ENCODE data around the gene PODXL2. TPM values are rescaled to one million over a fixed set of nuclear protein-coding genes. Genes with fewer than 3 reads are reported as not detected.

PODXL2 gene
- total RNA-seq, 3 donors from 2014 or later, result 8.8 to 10.6 (median 8.8) TPM

DNA sequence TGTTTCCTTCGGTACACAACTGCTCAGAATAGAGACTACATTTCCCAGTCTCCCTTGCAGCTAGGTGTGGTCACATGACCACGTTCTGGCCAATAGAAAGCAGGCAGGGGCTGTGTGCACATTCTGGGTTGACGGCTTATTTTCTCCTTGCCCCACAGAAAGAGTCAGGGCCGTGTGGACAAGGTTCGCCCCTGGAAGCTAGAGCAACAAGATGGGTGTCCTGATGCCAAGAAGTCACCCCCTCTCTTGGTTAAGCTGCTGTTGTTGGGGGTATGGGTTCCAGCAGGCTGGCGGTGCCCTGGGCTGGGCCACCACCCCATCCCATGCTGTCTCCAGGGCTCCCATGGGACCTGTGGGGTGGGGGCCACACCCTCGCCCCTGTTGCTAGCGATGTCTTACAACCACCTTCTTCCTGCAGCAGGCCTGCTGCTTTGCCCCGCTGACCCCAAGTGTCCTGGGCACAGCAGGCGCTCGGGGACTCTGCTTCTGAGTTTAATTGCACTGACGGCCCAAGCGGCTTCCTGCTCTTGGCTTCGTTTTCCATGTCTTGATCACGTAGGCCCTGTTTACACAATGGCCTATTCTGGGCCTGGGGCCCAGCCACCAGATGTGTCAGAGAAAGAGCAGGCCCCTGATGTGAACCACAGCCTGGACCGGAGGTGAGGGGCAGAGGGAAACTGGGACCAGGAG, 68.7 kb downstream of the PODXL2 start:
- Histone ChIP-seq H3K4me1 (peaks cover 6 to 9% of the 10 kb centered on the region in 2 donors), H3K27ac (peak overlapping the region; percentile 86 to 98)
- intact Hi-C loops (cut with DNase I; ENCODE audit: low total_unique reads), result no loop called here

DNA sequence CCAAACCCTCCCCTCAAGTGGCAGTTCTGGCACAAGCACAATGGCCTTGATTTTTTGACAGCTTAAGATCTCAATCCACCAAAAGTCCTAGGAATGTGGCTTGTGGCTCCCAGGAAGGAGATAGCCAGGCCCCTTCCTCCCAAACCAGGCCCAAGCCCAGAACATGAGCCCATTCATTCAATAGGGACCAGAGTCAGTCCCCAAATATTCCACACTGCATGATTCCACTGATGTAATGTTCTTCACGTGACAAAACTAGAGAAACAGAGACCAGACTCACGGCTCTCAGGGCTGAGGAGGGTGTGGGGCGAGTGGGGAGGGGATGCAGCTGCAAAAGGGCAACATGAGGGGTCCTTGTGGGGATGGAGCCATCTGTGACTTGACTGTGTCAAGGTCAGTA, 69.3 kb downstream of the PODXL2 start:
- TF ChIP-seq POLR2A (IDR thresholded peaks at IDR 0.05) (no peak), POLR2AphosphoS5 (IDR thresholded peaks at IDR 0.05) (no peak)
- TF ChIP-seq, protein P1, sequence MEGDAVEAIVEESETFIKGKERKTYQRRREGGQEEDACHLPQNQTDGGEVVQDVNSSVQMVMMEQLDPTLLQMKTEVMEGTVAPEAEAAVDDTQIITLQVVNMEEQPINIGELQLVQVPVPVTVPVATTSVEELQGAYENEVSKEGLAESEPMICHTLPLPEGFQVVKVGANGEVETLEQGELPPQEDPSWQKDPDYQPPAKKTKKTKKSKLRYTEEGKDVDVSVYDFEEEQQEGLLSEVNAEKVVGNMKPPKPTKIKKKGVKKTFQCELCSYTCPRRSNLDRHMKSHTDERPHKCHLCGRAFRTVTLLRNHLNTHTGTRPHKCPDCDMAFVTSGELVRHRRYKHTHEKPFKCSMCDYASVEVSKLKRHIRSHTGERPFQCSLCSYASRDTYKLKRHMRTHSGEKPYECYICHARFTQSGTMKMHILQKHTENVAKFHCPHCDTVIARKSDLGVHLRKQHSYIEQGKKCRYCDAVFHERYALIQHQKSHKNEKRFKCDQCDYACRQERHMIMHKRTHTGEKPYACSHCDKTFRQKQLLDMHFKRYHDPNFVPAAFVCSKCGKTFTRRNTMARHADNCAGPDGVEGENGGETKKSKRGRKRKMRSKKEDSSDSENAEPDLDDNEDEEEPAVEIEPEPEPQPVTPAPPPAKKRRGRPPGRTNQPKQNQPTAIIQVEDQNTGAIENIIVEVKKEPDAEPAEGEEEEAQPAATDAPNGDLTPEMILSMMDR (IDR thresholded peaks at IDR 0.05), result no peak
- peaks cover 6 to 9% of the 10 kb centered on the region in 2 donors for H3K4me1 ChIP-seq
- no peaks in the 10 kb centered on the region for H3K36me3 ChIP-seq
- intact Hi-C loops (cut with DNase I; ENCODE audit: low total_unique reads), result no loop called here
- no peaks in the 10 kb centered on the region for H3K27me3 ChIP-seq
- peak overlapping the region; percentile 86 to 98 for H3K27ac ChIP-seq
- DNase-seq (ENCODE audit: low spot score in 2 of 2), result no peak
- no peaks in the 10 kb centered on the region for H3K9me3 ChIP-seq
- H3K4me3 ChIP-seq, result peak overlapping the region in 1 of 3 donors; percentile 54

More for the DNA sequence above, 68.7 kb downstream of the PODXL2 start:
- Histone ChIP-seq H3K9me3 (no peaks in the 10 kb centered on the region), H3K27me3 (no peaks in the 10 kb centered on the region), H3K4me3 (peak overlapping the region in 2 of 3 donors; percentile 3 to 54), H3K36me3 (no peaks in the 10 kb centered on the region)
- DNase-seq (ENCODE audit: low spot score in 2 of 2), result peak in 1 of 2 donors; percentile 51
- TF ChIP-seq, protein P1 (IDR thresholded peaks at IDR 0.05), result no peak
- TF ChIP-seq POLR2AphosphoS5 (IDR thresholded peaks at IDR 0.05) (peak; percentile 17 to 74 (median 71)), POLR2A (IDR thresholded peaks at IDR 0.05) (no peak)

GRCh38 chr3:127698691-127699415, 69.9 kb downstream of the PODXL2 start:
- no peak for DNase-seq (ENCODE audit: low spot score in 2 of 2)
- Histone ChIP-seq H3K27me3 (no peaks in the 10 kb centered on the region), H3K36me3 (no peaks in the 10 kb centered on the region), H3K4me3 (no peak overlapping the region), H3K9me3 (no peaks in the 10 kb centered on the region), H3K27ac (peak overlapping the region; percentile 86 to 98), H3K4me1 (peaks cover 6 to 9% of the 10 kb centered on the region in 2 donors)
- no peak for TF ChIP-seq POLR2AphosphoS5 (IDR thresholded peaks at IDR 0.05)
- no peak for TF ChIP-seq POLR2A (IDR thresholded peaks at IDR 0.05)
- TF ChIP-seq, protein P1 (IDR thresholded peaks at IDR 0.05), result no peak
- intact Hi-C loops (cut with DNase I; ENCODE audit: low total_unique reads), result no loop called here

DNA sequence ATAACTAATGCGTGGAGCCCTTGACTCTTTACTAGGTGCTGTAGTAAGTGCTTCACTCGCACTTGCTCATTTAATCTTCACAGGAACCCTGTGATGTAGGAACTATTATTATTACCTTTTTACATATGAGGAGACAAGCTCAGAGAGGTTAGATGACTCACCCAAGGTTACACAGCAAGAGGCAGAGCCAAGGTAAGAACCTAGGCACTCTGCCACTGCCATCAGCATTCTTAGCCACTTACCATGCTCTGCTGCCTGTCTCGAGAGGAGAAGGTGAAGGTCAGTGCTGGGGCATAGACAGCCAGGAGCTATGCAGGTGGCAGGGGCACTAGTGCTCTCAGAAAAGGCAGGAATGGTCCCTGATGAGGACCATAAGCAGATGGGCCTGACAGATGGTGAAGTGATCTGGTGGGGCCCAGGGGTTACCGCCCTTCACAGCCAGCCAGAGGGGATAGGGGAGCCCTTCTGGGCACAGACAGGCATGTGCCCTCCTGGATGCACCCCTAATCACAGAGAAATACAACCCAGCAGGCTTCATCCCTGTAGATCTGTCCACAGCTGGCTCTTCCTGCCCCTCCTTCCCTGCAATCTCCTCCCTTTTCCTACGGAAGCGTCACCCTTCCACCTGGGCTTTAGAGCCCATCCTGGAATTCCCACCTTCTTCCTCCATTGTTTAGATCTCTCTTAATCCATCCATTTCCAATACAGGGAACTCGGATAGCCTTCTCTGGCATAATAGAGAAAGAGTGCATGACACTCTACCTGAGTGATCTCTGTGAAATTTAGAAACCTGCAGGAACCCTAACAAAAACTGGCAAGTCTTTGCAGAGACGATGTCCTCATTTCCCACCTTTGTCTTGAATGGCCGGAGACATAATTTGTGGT, 70.7 kb downstream of the PODXL2 start:
- H3K9me3 ChIP-seq, result no peaks in the 10 kb centered on the region
- no peaks in the 10 kb centered on the region for H3K36me3 ChIP-seq
- intact Hi-C loops (cut with DNase I; ENCODE audit: low total_unique reads), result no loop called here
- TF ChIP-seq, protein P1 (IDR thresholded peaks at IDR 0.05), result no peak
- no peak for TF ChIP-seq POLR2AphosphoS5 (IDR thresholded peaks at IDR 0.05)
- TF ChIP-seq POLR2A (IDR thresholded peaks at IDR 0.05), result no peak
- H3K4me1 ChIP-seq, result peaks cover 6 to 9% of the 10 kb centered on the region in 2 donors
- H3K4me3 ChIP-seq, result no peak overlapping the region
- peak overlapping the region; percentile 30 to 98 for H3K27ac ChIP-seq
- no peak for DNase-seq (ENCODE audit: low spot score in 2 of 2)
- H3K27me3 ChIP-seq, result no peaks in the 10 kb centered on the region

Measured in breast epithelium (tissue), 4 donors.